ENCODE results near the gene CYP2E1. TPM values are rescaled to one million over a fixed set of nuclear protein-coding genes. Genes with fewer than 3 reads are reported as not detected.
A peak's percentile ranks its signal among the peaks of the same experiment; 100 is the strongest.
"Not testable (repeated sequence)": the region's sequence is repeated elsewhere in the genome, so short reads cannot be mapped to it uniquely, and the experiment has no call there.

CYP2E1 gene
- total RNA-seq, 5 donors from 2014 or later (not counting 1 experiment from before 2014, with no cell fraction given): 2.4 to 4.7 (median 3.3) TPM

DNA sequence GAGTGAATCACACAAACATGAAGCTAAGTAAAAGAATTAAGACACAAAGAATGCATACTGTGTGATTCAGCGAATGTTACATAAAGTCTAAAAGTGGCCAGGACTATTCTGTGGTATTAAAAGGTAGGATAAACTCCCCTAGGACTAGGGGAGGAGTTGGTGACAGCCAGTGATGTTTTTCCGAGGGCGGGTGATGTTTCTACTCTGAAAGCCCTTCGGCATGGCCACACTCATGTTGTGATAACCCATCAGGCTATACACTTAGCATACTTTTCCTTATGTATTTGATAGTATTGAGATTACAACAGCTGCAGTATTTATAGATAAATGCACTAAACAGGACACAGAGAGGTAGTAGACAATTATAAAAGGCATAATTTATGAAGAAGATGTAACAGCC, 15.8 kb upstream of the CYP2E1 start:
- DNase-seq: no peak
- Mint-ChIP-seq H3K4me3 (no peak overlapping the region), H3K27ac (no peak overlapping the region), H3K4me1 (peaks cover 0 to 2% (median 0%) of the 10 kb centered on the region in 3 donors), H3K36me3 (peaks cover 9% of the 10 kb centered on the region), H3K27me3 (peaks cover 37 to 45% of the 10 kb centered on the region in 2 donors), H3K9me3 (peaks cover 7 to 12% (median 10%) of the 10 kb centered on the region in 3 donors)
- Histone ChIP-seq H3K36me3 (ENCODE audit: control insufficient read depth in 2 of 2, extremely low read depth in 1 of 2, insufficient read depth in 1 of 2, low read length in 1 of 2) (no peaks in the 10 kb centered on the region), H3K9me3 (peaks cover 6% of the 10 kb centered on the region), H3K4me3 (ENCODE audit: control insufficient read depth in 1 of 2, extremely low read depth in 1 of 2, low read length in 1 of 2) (no peak overlapping the region), H3K4me1 (ENCODE audit: control insufficient read depth in 1 of 2, extremely low read depth in 1 of 2, insufficient read depth in 2 of 2, low read length in 2 of 2) (no peaks in the 10 kb centered on the region), H3K27ac (ENCODE audit: low read length) (no peak overlapping the region), H3K27me3 (replicated peaks in 1 of 2; ENCODE audit: control insufficient read depth in 2 of 2, extremely low read depth in 1 of 2, insufficient read depth in 2 of 2, low read length in 1 of 2) (peaks cover 0 to 9% of the 10 kb centered on the region in 2 experiments)
- ChIA-PET POLR2A (no interaction called here), CTCF (no interaction called here)
- WGBS (ENCODE audit: insufficient coverage): no CpG with 5 or more reads among the region's 4 CpGs
- no peak for ATAC-seq (replicated peaks in 1 of 4)

DNA sequence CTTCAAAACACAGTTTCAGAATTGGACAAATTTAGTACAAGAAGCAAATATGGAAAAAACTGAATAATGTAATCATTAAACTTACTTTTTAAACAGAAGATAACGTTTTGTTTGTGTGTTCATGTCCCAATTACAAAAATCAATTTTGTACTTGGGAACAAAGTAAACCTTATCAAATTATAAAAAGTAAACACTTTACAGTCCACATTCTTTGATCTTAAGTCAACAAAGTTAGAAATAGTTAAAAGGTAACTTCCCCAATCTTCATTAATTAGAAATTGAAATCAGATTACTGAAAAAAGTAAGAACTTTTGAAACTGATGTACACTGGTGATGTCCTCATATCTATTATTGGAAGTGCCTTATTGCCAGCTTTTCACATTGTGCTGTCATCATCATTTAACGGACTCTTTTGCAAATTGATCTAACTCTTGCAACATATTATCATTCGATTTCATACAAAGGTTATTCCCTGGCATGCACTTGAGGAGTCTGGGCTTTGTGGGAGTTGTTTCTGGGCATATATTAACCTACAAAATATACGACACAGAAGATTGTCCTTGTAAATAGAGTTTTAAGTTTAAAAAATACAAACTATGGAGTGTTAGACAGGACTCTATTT, 15.1 kb upstream of the CYP2E1 start:
- ChIA-PET CTCF (no interaction called here), POLR2A (no interaction called here)
- Histone ChIP-seq H3K4me3 (ENCODE audit: control insufficient read depth in 1 of 2, extremely low read depth in 1 of 2, low read length in 1 of 2) (no peak overlapping the region), H3K36me3 (ENCODE audit: control insufficient read depth in 2 of 2, extremely low read depth in 1 of 2, insufficient read depth in 1 of 2, low read length in 1 of 2) (no peaks in the 10 kb centered on the region), H3K9me3 (peaks cover 6% of the 10 kb centered on the region), H3K4me1 (ENCODE audit: control insufficient read depth in 1 of 2, extremely low read depth in 1 of 2, insufficient read depth in 2 of 2, low read length in 2 of 2) (no peaks in the 10 kb centered on the region), H3K27ac (ENCODE audit: low read length) (no peak overlapping the region), H3K27me3 (replicated peaks in 1 of 2; ENCODE audit: control insufficient read depth in 2 of 2, extremely low read depth in 1 of 2, insufficient read depth in 2 of 2, low read length in 1 of 2) (peaks cover 0 to 9% of the 10 kb centered on the region in 2 experiments)
- Mint-ChIP-seq H3K4me3 (no peak overlapping the region), H3K4me1 (peaks cover 0 to 2% (median 0%) of the 10 kb centered on the region in 3 donors), H3K9me3 (peaks cover 7 to 12% (median 10%) of the 10 kb centered on the region in 3 donors), H3K27ac (no peak overlapping the region), H3K36me3 (peaks cover 9% of the 10 kb centered on the region), H3K27me3 (peaks cover 41 to 45% of the 10 kb centered on the region in 2 donors)
- ATAC-seq (replicated peaks in 1 of 4) (no peak), DNase-seq (no peak)
- no CpG with 5 or more reads among the region's 4 CpGs for WGBS (ENCODE audit: insufficient coverage)

DNA sequence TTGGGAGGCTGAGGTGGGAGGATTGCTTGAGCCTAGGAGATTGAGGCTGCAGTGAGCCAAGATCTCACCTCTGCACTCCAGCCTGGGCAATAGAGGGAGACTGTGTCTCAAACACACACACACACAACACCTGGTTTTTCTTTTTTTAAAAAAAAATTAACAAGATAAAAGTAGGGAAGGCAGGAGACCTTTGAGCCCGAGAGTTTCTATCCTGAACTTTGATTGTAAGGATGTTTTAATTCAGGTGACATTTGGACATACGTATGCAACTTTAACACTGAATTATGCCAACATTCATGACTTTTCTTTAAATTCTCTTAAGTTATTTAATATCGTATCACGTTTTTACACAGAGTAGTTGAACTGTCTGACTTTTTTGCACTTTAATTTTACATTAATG, 11.7 kb upstream of the CYP2E1 start:
- Histone ChIP-seq H3K4me3 (ENCODE audit: control insufficient read depth in 1 of 2, extremely low read depth in 1 of 2, low read length in 1 of 2) (no peak overlapping the region), H3K4me1 (ENCODE audit: control insufficient read depth in 1 of 2, extremely low read depth in 1 of 2, insufficient read depth in 2 of 2, low read length in 2 of 2) (peaks cover 4 to 7% of the 10 kb centered on the region in 2 experiments), H3K27me3 (replicated peaks in 1 of 2; ENCODE audit: control insufficient read depth in 2 of 2, extremely low read depth in 1 of 2, insufficient read depth in 2 of 2, low read length in 1 of 2) (peaks cover 0 to 9% of the 10 kb centered on the region in 2 experiments), H3K27ac (ENCODE audit: low read length) (no peak overlapping the region), H3K36me3 (ENCODE audit: control insufficient read depth in 2 of 2, extremely low read depth in 1 of 2, insufficient read depth in 1 of 2, low read length in 1 of 2) (no peaks in the 10 kb centered on the region), H3K9me3 (peaks cover 4% of the 10 kb centered on the region)
- ChIA-PET POLR2A (no interaction called here), CTCF (no interaction called here)
- no CpG with 5 or more reads among the region's 4 CpGs for WGBS (ENCODE audit: insufficient coverage)
- Mint-ChIP-seq H3K27ac (no peak overlapping the region), H3K4me3 (no peak overlapping the region), H3K27me3 (peaks cover 25 to 29% of the 10 kb centered on the region in 2 donors), H3K36me3 (no peaks in the 10 kb centered on the region), H3K9me3 (peaks cover 0 to 3% (median 0%) of the 10 kb centered on the region in 3 donors), H3K4me1 (peaks cover 7 to 9% (median 8%) of the 10 kb centered on the region in 3 donors)
- ATAC-seq (replicated peaks in 1 of 4) (no peak), DNase-seq (no peak)

DNA sequence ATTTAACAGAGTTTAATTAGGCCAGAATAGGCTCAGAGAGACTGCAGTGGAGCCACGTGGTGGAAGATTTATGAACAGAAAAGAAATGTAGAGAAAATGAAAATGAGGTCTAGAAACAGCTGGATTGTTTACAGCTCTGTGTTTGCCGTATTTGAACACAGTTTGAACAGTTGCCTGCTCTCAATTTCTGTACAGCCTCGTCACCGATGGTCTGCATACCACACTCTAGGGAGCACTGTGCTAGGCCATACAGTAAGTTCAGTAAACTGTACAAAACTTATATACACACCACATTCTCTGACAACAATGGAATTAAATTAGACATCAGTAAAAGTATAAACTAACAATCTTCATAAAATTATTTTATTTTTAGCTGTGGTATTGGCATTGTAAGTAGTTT, 11.1 kb upstream of the CYP2E1 start:
- Histone ChIP-seq H3K4me3 (ENCODE audit: control insufficient read depth in 1 of 2, extremely low read depth in 1 of 2, low read length in 1 of 2) (no peak overlapping the region), H3K9me3 (peaks cover under 1% of the 10 kb centered on the region), H3K27me3 (replicated peaks in 1 of 2; ENCODE audit: control insufficient read depth in 2 of 2, extremely low read depth in 1 of 2, insufficient read depth in 2 of 2, low read length in 1 of 2) (peaks cover 0 to 6% of the 10 kb centered on the region in 2 experiments), H3K27ac (ENCODE audit: low read length) (no peak overlapping the region), H3K4me1 (ENCODE audit: control insufficient read depth in 1 of 2, extremely low read depth in 1 of 2, insufficient read depth in 2 of 2, low read length in 2 of 2) (peaks cover 6 to 9% of the 10 kb centered on the region in 2 experiments), H3K36me3 (ENCODE audit: control insufficient read depth in 2 of 2, extremely low read depth in 1 of 2, insufficient read depth in 1 of 2, low read length in 1 of 2) (no peaks in the 10 kb centered on the region)
- no peak for ATAC-seq (replicated peaks in 1 of 4)
- POLR2A ChIA-PET: no interaction called here
- 67% methylated on average over 4 of the region's 4 CpGs for WGBS (ENCODE audit: insufficient coverage)
- H3K36me3 Mint-ChIP-seq: no peaks in the 10 kb centered on the region
- no peak overlapping the region for H3K4me3 Mint-ChIP-seq
- H3K9me3 Mint-ChIP-seq: no peaks in the 10 kb centered on the region
- CTCF ChIA-PET: interaction anchor here in 1 of 2 donors (0.7 to 1.2 kb wide), 2 partner anchors 10 to 186 kb away, joined by 3 to 4 read pairs; no protein-coding TSS in a partner anchor
- no peak overlapping the region for H3K27ac Mint-ChIP-seq
- DNase-seq: no peak
- peaks cover 9 to 12% (median 11%) of the 10 kb centered on the region in 3 donors for H3K4me1 Mint-ChIP-seq
- H3K27me3 Mint-ChIP-seq: peaks cover 21 to 23% of the 10 kb centered on the region in 2 donors

DNA sequence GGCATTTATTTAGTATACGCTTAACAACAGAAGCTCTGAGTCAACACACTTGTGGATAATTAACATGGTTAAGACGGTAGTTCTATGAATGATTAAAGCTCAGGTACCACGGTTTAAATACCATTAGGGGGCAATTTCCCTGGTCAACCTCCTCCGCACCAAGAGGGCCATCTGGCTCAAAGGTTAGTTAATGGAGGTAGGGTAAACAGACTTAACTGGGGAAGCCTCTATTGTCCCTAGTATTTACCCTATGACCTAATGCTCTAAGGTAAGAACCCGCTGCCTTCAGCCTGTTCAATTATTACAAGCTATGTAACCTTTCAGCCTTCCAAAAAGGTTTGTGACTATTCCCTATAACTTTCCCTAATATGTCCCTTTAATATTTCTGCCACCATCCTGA, 8.6 kb upstream of the CYP2E1 start:
- H3K9me3 ChIP-seq; H3K27ac ChIP-seq (ENCODE audit: low read length); H3K4me3 ChIP-seq (ENCODE audit: control insufficient read depth in 1 of 2, extremely low read depth in 1 of 2, low read length in 1 of 2); H3K27me3 ChIP-seq (replicated peaks in 1 of 2; ENCODE audit: control insufficient read depth in 2 of 2, extremely low read depth in 1 of 2, insufficient read depth in 2 of 2, low read length in 1 of 2); POLR2A ChIA-PET; H3K36me3 Mint-ChIP-seq; ATAC-seq (replicated peaks in 1 of 4); H3K4me3 Mint-ChIP-seq; H3K27ac Mint-ChIP-seq; H3K36me3 ChIP-seq (ENCODE audit: control insufficient read depth in 2 of 2, extremely low read depth in 1 of 2, insufficient read depth in 1 of 2, low read length in 1 of 2); DNase-seq; H3K4me1 ChIP-seq (ENCODE audit: control insufficient read depth in 1 of 2, extremely low read depth in 1 of 2, insufficient read depth in 2 of 2, low read length in 2 of 2); H3K9me3 Mint-ChIP-seq: not testable (repeated sequence)
- CTCF ChIA-PET: interaction anchor here in 1 of 2 donors (1.2 kb wide), 1 partner anchor 10 kb away, joined by 3 read pairs; no protein-coding TSS in a partner anchor
- WGBS (ENCODE audit: insufficient coverage): 80% methylated on average over 2 of the region's 5 CpGs
- H3K27me3 Mint-ChIP-seq: peaks cover 7 to 13% of the 10 kb centered on the region in 2 donors
- peaks cover 9 to 12% (median 11%) of the 10 kb centered on the region in 3 donors for H3K4me1 Mint-ChIP-seq

DNA sequence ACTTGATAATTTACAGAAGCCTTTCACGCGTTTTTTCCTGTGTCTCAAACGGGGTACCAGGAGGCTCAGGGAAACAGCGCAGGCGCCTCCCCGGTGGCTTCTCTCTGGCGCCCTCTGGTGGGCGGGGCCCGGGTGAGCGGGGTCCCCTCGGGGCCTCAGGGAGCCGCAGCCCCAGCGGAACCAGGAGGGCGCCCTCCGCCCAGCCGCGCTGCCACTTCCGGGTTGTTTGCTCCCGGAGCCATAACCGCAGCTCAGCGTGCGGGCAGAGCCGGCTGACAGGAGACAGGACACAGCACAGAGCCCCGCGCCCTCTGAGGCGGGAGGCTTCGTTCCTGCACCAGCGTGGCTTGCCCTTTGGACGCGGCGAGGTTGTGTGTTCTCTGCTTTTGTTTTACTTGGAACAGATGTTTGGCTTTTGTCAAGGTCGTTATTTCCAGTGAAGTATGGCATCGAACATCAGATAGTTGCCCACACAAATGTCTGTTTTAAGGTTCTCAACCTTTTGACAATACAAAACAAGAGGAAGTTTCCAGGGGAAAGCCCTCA, 6.9 kb upstream of the CYP2E1 start:
- CTCF ChIA-PET: no interaction called here
- WGBS (ENCODE audit: insufficient coverage): under 1% methylated on average over 32 of the region's 33 CpGs
- peak overlapping the region; percentile 21 for H3K27ac ChIP-seq (ENCODE audit: low read length)

More for the DNA sequence above, 6.9 kb upstream of the CYP2E1 start:
- Mint-ChIP-seq H3K36me3 (peaks cover 3% of the 10 kb centered on the region), H3K4me3 (peak overlapping the region; percentile 44 to 68 (median 61)), H3K27ac (peak overlapping the region; percentile 44 to 48), H3K9me3 (peaks cover 5 to 12% (median 8%) of the 10 kb centered on the region in 3 donors), H3K4me1 (peaks cover 9 to 12% (median 11%) of the 10 kb centered on the region in 3 donors), H3K27me3 (peaks cover 0 to 6% of the 10 kb centered on the region in 2 donors)
- Histone ChIP-seq H3K36me3 (ENCODE audit: control insufficient read depth in 2 of 2, extremely low read depth in 1 of 2, insufficient read depth in 1 of 2, low read length in 1 of 2) (no peaks in the 10 kb centered on the region), H3K4me1 (ENCODE audit: control insufficient read depth in 1 of 2, extremely low read depth in 1 of 2, insufficient read depth in 2 of 2, low read length in 2 of 2) (peaks cover 6 to 9% of the 10 kb centered on the region in 2 experiments), H3K4me3 (ENCODE audit: control insufficient read depth in 1 of 2, extremely low read depth in 1 of 2, low read length in 1 of 2) (peak overlapping the region; percentile 32 to 48), H3K27me3 (replicated peaks in 1 of 2; ENCODE audit: control insufficient read depth in 2 of 2, extremely low read depth in 1 of 2, insufficient read depth in 2 of 2, low read length in 1 of 2) (peaks cover 0 to 2% of the 10 kb centered on the region in 2 experiments), H3K9me3 (no peaks in the 10 kb centered on the region)
- DNase-seq (peak; percentile 68 to 94 (median 84)), ATAC-seq (replicated peaks in 1 of 4) (peak; percentile 99)
- POLR2A ChIA-PET: no interaction called here

Measured in T-cell (primary cell).